MCF 10A (cell line): Measurements from ENCODE around the gene WNT8B. TPM values are rescaled to one million over a fixed set of nuclear protein-coding genes. Genes with fewer than 3 reads are reported as not detected.

Experiments used
- Bru-seq: library from RNA; stranded (reverse); fragments of 400-500 nt; gene quantifications from one replicate; lab custom pipeline; 2021; lab: Mats Ljungman, UMichigan
- BruChase-seq, 2 experiments: library from RNA; stranded (reverse); fragments of 400-500 nt; gene quantifications; one replicate each; lab custom pipeline; 2021; lab: Mats Ljungman, UMichigan
- BruUV-seq: library from RNA; stranded (reverse); fragments of 400-500 nt; replicated peaks from 2 replicates; lab custom pipeline; 2021; lab: Mats Ljungman, UMichigan
- CTCF ChIA-PET: fragments of 300-600 bp; sonication (Branson Sonifier 250); formaldehyde crosslinking; extraction: SDS; loops from one replicate; lab custom pipeline; 2021; ENCODE audit warnings: antibody characterized with exemption, inconsistent platforms; lab: Yijun Ruan, JAX
- POLR2A ChIA-PET: fragments of 300-600, 350-650 bp; sonication (Branson Sonifier 250); formaldehyde crosslinking; extraction: SDS; loops from one replicate; lab custom pipeline; 2020; ENCODE audit warnings: antibody characterized with exemption, inconsistent platforms; lab: Yijun Ruan, JAX
- DNase-seq: peaks from one replicate; pipeline ENCODE4 v3.0.0-alpha.2; 2018; ENCODE audit not compliant: unreplicated experiment
- H3K27ac Mint-ChIP-seq: one replicate; pipeline ENCODE4 v1.8.0; 2022; ENCODE audit warnings: mild to moderate bottlenecking, low read depth, mixed read lengths; ENCODE audit not compliant: unreplicated experiment
- H3K27me3 Mint-ChIP-seq: one replicate; pipeline ENCODE4 v1.8.0; 2022; ENCODE audit warnings: mixed read lengths; ENCODE audit not compliant: insufficient read depth, unreplicated experiment
- H3K36me3 Mint-ChIP-seq: one replicate; pipeline ENCODE4 v1.8.0; 2022; ENCODE audit warnings: mild to moderate bottlenecking, moderate library complexity, mixed read lengths; ENCODE audit not compliant: insufficient read depth, unreplicated experiment
- H3K4me1 Mint-ChIP-seq: one replicate; pipeline ENCODE4 v1.8.0; 2022; ENCODE audit warnings: mixed read lengths; ENCODE audit not compliant: insufficient read depth, unreplicated experiment
- H3K4me3 Mint-ChIP-seq: one replicate; pipeline ENCODE4 v1.8.0; 2022; ENCODE audit warnings: mild to moderate bottlenecking, moderate library complexity, mixed read lengths; ENCODE audit not compliant: unreplicated experiment
- H3K9me3 Mint-ChIP-seq: one replicate; pipeline ENCODE4 v1.8.0; 2022; ENCODE audit warnings: mixed read lengths; ENCODE audit not compliant: unreplicated experiment
- intact Hi-C: fragments of 100-400 bp; cut with micrococcal nuclease; formaldehyde crosslinking; loops from 2 replicates; pipeline ENCODE4 v1.14.1; 2022
- long read RNA-seq: library from polyadenylated mRNA; stranded (forward); transcript quantifications from one replicate; pipeline ENCODE4 v2.0.0, GENCODE V29; 2022
- total RNA-seq: library from RNA; stranded (reverse); gene quantifications from 2 replicates; pipeline ENCODE4 v1.2.3, GENCODE V29; 2022
- TF ChIP-seq, protein P1 (sequence below): fragments of 200-600 bp; IDR thresholded peaks from one replicate; pipeline ENCODE4 v1.8.0; 2022; ENCODE audit warnings: antibody characterized with exemption, mild to moderate bottlenecking; ENCODE audit not compliant: unreplicated experiment

Gene WNT8B, protein sequence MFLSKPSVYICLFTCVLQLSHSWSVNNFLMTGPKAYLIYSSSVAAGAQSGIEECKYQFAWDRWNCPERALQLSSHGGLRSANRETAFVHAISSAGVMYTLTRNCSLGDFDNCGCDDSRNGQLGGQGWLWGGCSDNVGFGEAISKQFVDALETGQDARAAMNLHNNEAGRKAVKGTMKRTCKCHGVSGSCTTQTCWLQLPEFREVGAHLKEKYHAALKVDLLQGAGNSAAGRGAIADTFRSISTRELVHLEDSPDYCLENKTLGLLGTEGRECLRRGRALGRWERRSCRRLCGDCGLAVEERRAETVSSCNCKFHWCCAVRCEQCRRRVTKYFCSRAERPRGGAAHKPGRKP
- not detected in 2 replicates for total RNA-seq
- not detected for Bru-seq, nascent RNA
- BruChase-seq, experiment 1, labeled RNA remaining after a 6-hour chase: percentile 9 among the genes with signal in this experiment
- BruChase-seq, experiment 2, labeled RNA remaining after a 2-hour chase: not detected
- long read RNA-seq: 0 reads

DNA sequence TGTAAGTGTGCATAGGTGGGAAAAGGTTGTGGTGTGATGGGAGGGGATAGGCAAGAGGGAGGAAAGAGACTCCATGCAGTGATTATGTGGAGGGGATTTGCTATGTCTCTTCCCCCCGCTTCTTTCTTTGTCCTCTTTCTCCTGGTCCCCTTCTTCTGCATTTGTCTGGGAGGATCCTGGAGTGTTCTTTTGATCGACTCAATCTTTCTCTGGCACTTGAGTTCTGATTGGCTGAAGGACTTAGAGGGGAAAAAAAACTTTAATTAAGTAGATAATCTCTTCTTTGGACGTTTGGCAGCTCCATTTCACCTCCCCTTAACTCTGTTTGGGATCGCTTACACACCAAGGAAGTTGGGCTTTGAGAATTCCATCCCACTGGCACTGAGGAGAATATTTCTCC lies at the start of gene WNT8B:
Gene WNT8B, plus strand, starts transcription at position 301 of the 400 bp plus-strand sequence. CDS start 160 bp downstream, outside the sequence.
- DNase-seq: no peak
- intact Hi-C loops: no loop called here
- Mint-ChIP-seq H3K27me3 (peaks cover 61% of the 10 kb centered on the region), H3K36me3 (no peaks in the 10 kb centered on the region), H3K4me1 (no peaks in the 10 kb centered on the region), H3K4me3 (no peak within 1 kb of the TSS), H3K9me3 (no peaks in the 10 kb centered on the region), H3K27ac (no peak within 1 kb of the TSS)
- no TSS peak for BruUV-seq
- POLR2A ChIA-PET: no interaction called here
- TF ChIP-seq, protein P1, sequence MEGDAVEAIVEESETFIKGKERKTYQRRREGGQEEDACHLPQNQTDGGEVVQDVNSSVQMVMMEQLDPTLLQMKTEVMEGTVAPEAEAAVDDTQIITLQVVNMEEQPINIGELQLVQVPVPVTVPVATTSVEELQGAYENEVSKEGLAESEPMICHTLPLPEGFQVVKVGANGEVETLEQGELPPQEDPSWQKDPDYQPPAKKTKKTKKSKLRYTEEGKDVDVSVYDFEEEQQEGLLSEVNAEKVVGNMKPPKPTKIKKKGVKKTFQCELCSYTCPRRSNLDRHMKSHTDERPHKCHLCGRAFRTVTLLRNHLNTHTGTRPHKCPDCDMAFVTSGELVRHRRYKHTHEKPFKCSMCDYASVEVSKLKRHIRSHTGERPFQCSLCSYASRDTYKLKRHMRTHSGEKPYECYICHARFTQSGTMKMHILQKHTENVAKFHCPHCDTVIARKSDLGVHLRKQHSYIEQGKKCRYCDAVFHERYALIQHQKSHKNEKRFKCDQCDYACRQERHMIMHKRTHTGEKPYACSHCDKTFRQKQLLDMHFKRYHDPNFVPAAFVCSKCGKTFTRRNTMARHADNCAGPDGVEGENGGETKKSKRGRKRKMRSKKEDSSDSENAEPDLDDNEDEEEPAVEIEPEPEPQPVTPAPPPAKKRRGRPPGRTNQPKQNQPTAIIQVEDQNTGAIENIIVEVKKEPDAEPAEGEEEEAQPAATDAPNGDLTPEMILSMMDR: no peak
- CTCF ChIA-PET: interaction anchor here (0.8 kb wide), 1 partner anchor 21 kb away, joined by 3 read pairs; no protein-coding TSS in a partner anchor

DNA sequence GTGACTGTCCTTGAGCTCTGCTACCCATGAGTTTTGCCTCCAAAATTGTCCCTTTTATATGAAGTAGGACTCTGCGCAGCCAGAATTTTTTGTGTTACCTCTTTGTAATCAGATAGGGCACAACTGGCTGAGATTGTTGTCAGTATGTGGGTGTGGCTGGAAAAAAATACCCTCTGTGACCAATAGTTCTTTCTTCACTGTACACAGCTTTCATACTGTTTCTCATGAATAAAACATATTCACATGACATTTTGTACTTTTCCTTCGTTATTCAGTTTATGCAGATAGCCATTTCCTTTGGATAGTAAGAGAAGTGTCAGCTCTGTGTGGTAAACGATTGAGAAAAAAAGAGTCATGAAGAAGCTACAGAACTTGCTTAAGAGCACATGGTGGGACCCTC lies 49.6 kb upstream of the WNT8B start:
- no TSS peak for BruUV-seq
- no peak overlapping the region for H3K27ac Mint-ChIP-seq
- no peak for DNase-seq
- no peaks in the 10 kb centered on the region for H3K27me3 Mint-ChIP-seq
- no peaks in the 10 kb centered on the region for H3K36me3 Mint-ChIP-seq
- CTCF ChIA-PET: interaction anchor here (0.6 kb wide), 1 partner anchor 64 kb away, joined by 3 read pairs; no protein-coding TSS in a partner anchor
- no peaks in the 10 kb centered on the region for H3K4me1 Mint-ChIP-seq
- POLR2A ChIA-PET: interaction anchor here (0.6 kb wide), 1 partner anchor 76 kb away, joined by 3 read pairs; no protein-coding TSS in a partner anchor
- intact Hi-C loops: no loop called here
- H3K4me3 Mint-ChIP-seq: no peak overlapping the region
- TF ChIP-seq, protein P1: no peak
- no peaks in the 10 kb centered on the region for H3K9me3 Mint-ChIP-seq

DNA sequence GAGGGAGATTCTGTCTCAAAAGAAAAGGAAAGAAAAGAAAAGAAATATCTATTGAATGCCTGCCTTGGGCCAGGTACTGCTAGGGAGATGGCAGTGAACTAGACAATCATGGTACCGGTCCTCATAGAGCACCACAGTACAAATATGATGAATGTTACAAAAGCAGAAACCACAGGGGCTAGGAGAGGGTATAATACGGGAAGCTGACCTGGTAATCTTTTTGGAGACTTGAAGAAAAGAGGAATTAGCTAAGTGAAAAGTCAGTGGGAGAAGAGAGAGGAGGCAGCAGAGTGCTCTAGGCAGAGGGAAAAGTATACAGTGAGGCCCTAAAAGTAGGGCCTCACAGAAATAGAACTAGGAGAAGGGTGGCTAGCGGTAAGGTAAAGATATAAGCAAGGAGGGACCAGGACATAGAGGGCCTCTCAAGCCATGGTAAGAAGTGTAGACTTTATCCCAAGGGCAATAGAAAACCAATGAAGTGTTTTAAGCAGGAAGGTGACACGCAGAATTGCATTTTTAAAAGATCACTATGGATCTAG lies 42.8 kb upstream of the WNT8B start:
- BruUV-seq: no TSS peak
- CTCF ChIA-PET: interaction anchor here (0.7 to 1.4 kb wide), 3 partner anchors 13 to 1807 kb away, joined by 3 to 4 read pairs (median 3); no protein-coding TSS in a partner anchor
- H3K4me1 Mint-ChIP-seq: no peaks in the 10 kb centered on the region
- no peaks in the 10 kb centered on the region for H3K27me3 Mint-ChIP-seq
- TF ChIP-seq, protein P1: no peak
- H3K27ac Mint-ChIP-seq: no peak overlapping the region
- no peak overlapping the region for H3K4me3 Mint-ChIP-seq
- DNase-seq: no peak
- intact Hi-C loops: no loop called here
- H3K36me3 Mint-ChIP-seq: no peaks in the 10 kb centered on the region
- POLR2A ChIA-PET: no interaction called here
- no peaks in the 10 kb centered on the region for H3K9me3 Mint-ChIP-seq

DNA sequence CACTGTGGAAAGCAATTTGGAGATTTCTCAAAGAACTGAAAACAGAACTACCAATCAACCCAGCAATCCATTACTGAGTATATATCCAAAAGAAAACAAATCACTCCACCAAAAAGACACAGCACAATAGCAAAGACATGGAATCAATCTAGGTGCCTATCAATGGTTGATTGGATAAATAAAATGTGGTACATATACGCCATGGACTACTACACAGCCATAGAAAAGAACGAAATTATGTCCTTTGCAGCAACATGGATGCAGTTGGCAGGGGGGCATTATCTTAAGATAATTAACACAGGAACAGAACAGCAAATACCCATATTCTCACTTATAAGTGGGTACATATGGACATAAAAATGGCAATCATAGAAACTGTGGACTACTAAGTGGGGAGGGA lies 35.4 kb upstream of the WNT8B start:
- intact Hi-C loops: no loop called here

More for the DNA sequence above, 35.4 kb upstream of the WNT8B start:
- no peak overlapping the region for H3K27ac Mint-ChIP-seq
- no peaks in the 10 kb centered on the region for H3K9me3 Mint-ChIP-seq
- ChIA-PET CTCF (no interaction called here), POLR2A (interaction anchor here (1.0 kb wide), 1 partner anchor 54 kb away, joined by 6 read pairs; no protein-coding TSS in a partner anchor)
- H3K4me1 Mint-ChIP-seq: no peaks in the 10 kb centered on the region
- no peak overlapping the region for H3K4me3 Mint-ChIP-seq
- no peak for DNase-seq
- H3K36me3 Mint-ChIP-seq: no peaks in the 10 kb centered on the region
- TF ChIP-seq, protein P1: no peak
- BruUV-seq: no TSS peak
- no peaks in the 10 kb centered on the region for H3K27me3 Mint-ChIP-seq
